ENCODE data around the gene OR10AG1.

Gene OR10AG1, protein sequence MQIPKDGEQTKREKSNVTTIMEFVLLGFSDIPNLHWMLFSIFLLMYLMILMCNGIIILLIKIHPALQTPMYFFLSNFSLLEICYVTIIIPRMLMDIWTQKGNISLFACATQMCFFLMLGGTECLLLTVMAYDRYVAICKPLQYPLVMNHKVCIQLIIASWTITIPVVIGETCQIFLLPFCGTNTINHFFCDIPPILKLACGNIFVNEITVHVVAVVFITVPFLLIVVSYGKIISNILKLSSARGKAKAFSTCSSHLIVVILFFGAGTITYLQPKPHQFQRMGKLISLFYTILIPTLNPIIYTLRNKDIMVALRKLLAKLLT

DNA sequence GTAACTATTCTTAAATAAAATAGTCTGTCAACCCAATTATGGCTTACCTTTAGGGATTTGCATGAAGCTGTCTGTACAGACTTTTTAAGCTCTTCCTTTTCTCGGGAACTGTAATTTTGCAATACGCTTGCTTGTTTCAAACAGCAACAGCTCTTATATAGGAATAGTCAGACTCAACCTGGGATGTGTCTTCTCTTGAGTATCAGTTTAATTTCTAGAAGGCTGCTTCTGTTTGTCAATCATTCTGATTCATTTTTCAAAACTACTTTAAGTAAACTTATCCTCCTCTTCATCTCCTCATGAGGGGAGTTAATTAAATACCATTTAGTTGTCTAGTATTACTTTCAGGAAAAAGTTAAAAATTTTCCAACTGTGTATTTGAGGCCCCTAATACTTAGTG is at the start of gene OR10AG1:
Gene OR10AG1, minus strand, starts transcription at position 101 of the 400 bp plus-strand sequence. Its CDS starts 38 bp downstream, at position 63.
- no peak for DNase-seq

DNA sequence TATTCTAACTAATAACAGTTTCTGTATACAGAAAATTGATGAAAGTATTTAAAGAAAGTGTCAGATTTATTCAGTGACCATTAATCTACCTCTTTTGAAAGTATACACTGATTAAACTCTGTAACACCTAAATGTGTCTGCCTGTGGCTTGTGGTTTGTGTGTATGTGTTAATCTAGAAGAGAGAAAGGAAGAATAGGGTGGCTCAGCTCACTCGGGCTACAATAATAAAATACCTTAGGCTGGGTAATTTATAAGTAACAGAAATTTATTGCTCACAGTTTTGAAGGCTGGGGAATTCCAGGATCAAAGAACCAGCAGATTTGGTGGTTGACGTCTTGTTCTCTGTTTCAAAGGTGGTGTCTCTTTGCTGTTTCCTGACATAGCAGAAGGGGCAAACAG is 44.1 kb upstream of the OR10AG1 start:
- DNase-seq: no peak

DNA sequence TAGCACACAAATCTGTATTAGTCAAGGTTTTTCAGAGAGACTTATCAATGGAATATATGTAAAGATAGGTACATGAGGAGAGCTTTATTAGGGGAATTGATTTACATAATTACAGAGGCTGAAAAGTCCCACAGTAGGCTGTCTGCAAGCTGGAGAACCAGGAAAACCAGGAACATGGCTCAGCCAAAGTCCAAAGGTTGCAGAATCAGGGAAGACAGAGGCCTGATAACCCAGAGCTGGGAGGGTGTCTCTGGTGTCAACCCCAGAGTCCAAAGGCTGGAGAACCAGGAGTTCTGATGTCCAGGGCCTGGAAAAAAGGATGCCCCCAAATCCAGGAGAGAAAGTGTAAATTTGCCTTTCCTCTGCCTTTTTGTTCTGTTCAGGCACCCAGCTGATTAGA is 41.0 kb upstream of the OR10AG1 start:
- DNase-seq: no peak

DNA sequence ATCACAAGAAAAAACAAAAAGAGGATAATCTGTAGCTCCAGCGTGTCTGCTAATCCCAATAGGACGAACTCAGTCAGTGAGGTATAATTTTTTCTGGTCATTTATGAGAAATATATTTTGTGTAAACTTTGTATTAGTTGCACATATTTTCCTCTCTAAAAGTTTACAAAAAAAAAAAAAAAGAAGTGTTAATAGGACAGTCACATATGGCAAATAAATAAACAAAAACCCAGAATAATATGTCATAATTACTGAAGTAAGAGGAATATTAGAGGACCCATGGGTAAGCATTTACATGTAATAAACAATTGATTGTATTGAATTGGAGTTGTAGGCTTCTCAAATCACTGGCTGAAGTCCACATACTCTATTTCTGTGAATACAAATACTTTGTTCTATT is 24.8 kb upstream of the OR10AG1 start, which contains the start of gene OR5F1:
Gene OR5F1, minus strand, starts transcription at position 101 of the 400 bp plus-strand sequence. Its CDS starts 0 bp downstream, at position 101.
- DNase-seq: no peak

DNA sequence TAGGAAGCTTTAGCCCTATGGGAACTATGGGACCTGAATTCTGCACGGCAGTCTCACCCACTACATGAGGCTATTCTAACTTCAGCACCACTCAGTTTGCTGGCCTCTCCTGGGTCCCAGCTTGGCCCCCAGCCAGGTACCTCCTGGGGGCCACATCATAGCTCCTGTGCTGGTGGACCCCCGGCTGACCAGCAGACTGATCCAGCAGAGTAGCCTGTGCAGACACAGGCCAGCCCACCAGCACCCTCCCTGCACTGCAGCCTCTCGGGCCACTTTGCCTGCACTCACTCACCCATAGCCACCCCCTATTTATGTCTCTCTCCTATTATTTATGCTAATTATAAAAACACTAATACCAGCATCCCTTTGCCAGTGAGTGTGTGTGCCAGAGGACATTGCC is 1.2 kb upstream of the OR10AG1 start:
- DNase-seq: no peak

DNA sequence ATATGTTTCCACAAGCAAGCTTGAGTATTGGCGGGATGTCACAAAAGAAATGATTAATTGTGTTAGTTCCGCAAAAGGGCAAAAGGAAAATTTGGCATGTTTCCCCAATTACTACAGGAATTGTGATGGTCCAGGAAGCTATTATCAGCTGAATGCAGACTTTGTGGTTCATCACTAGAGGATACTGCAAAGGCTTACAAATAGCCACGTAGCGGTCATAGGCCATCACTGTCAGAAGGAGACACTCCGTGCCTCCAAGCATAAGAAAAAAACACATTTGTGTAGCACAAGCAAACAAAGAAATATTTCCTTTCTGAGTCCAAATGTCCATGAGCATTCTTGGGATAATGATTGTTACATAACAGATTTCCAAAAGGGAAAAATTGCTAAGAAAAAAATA is 1.8 kb downstream of the OR10AG1 start:
- DNase-seq: no peak

DNA sequence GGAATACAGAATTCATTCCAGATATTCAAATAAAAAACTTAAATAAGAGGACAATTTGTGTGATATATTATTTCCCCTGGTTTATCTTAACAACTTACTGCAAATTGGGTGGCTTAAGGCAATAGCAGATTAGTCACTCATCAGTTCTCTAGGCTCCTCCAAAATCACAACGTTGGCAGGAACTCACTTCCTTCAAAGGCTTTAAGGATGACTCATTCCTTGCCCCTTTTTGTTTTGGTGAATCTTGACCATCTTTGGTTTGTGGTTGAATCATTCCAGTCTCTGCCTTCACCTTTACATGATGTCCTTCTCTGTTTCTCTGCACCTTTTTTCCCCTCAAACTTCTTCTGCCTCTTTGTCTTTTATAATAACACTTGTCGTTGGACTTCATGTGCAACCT is 3.4 kb downstream of the OR10AG1 start:
- no peak for DNase-seq

DNA sequence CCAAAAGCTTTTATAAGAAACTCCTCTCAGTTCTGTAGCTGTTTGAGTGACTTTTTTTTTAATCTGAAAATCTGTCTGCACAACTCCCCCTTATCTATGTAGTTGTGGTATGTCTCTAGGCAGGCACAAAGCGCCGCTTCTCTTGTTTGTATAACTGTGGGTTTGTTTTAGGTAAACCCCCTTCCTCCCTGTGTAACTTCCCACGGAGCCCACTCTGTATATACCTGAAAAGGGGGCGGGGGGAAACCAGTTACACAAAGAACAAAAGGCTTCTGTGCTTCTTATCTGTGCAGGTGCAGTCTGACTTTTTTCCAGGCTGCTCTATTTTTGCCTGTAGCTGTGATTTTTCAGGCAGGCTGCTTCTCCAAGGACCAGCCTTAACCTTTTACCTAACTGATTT is 13.2 kb downstream of the OR10AG1 start:
- no peak for DNase-seq

DNA sequence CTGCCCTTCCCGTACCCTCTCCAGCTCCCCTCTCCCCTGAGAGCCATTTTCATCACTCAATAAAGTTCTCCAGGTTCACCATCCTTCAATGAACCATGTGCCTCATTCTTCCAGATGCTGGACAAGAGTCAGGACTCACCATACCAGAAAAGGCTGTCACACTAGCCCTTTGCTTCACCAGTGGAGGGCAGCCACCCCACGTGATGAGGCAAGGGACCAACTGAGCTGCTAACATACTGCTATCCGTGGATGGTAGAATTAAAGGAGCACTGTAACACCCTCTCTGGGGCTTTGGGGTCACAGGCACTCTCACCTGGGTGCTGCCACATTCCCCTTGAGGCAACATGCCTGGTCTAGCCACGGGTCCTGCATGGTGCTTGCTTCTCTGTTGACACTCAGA is 20.4 kb downstream of the OR10AG1 start:
- DNase-seq: no peak

DNA sequence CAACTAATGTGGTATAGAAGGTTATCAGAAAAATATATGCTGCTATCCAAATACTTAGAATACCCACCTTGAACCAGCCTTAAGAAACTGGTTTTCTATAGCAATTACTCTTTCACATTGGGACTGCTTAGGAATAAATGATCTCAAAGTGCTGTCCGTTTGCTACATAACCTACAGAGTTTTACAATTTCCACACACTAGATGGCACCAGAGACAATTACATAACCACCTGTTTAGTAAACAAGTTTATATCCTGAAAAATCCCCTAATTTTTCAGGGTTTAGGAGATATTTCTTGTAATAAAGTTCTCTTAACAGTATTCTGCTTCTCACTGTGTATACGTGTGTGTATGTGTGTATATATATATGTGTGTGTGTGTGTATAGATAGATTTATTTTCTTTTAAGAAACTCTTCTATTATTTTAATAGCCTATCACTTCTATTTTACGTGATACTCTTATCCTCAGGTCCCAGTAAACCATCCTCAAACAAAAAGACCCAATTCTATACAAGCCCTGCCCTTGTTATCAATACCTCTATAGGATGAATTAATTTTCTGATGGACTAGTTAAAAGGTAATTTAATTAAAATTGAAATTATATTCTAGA is 26.9 kb downstream of the OR10AG1 start:
- DNase-seq: peak in 1 of 2 donors; percentile 39

DNA sequence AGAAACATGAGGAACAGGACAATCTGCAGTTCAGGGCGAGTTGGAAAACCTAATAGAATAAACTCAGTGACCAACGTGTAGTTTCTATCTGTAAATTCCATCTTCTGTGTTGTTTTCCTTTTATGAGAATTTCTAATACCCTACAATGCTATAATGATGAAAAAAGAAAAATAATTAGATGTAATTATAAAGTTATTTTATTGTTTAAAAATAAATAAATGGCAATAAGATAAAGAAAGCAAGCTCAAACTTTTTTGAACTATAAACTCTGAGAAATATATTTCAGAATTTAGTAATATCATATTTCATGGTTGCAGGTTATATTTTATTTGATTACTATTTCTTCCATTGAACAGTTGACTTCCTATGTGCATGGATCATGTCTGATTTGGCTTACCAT is 33.4 kb downstream of the OR10AG1 start, which contains the start of gene OR5I1:
Gene OR5I1, minus strand, starts transcription at position 101 of the 400 bp plus-strand sequence. Its CDS starts 0 bp downstream, at position 101.
- DNase-seq: no peak

DNA sequence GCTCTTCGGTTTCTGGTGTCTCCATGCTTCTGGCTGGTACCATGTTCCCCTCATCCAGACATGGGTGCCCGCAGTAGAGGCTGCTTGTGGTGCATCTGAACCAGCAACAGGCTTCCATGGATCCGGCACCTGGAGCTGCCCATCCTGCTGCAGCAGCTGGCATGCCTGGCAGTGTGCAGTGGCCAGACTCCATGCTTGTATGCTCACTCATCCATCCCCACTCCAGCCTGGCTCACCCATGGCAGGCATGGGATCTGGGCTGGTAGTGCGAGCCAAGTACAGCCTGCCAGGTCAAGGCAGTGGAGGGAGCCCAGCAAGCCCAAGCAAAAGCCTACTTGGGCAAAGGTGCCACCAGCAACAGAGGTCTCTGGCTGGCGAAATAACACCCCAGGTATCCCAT is 49.2 kb downstream of the OR10AG1 start:
- DNase-seq: no peak

All from hippocampal formation (tissue), 2 donors.